ENCODE measurements around the gene MAP7.

- TF ChIP-seq MYC (IDR thresholded peaks at IDR 0.05; ENCODE audit: low read depth, low read length) (no peak), CTCF (IDR thresholded peaks at IDR 0.05; ENCODE audit: low read depth, low read length) (no peak)
Measured at GRCh38 chr6:136319732-136320131, 230.5 kb downstream of the MAP7 start.

Measured in NB4 (cell line).